ENCODE measurements around the gene JAKMIP1. TPM values are rescaled to one million over a fixed set of nuclear protein-coding genes. Genes with fewer than 3 reads are reported as not detected.

Gene JAKMIP1
- total and polyA plus RNA-seq, 4 donors: 0.08 to 0.46 (median 0.22) TPM

- 59 to 73% methylated on average over 3 of the region's 3 CpGs for WGBS, 2 donors
- TF ChIP-seq CTCF (IDR thresholded peaks at IDR 0.05; ENCODE audit: control extremely low read depth, extremely low read depth): no peak
- Histone ChIP-seq H3K4me1 (ENCODE audit: control insufficient read depth in 5 of 5, insufficient read depth in 5 of 5, low read length in 5 of 5) (no peaks in the 10 kb centered on the region), H3K9ac (ENCODE audit: insufficient read depth in 1 of 2, low read length in 2 of 2) (no peak overlapping the region), H3K27ac (ENCODE audit: low read depth in 1 of 2, low read length in 1 of 2) (no peak overlapping the region), H3K27me3 (ENCODE audit: control insufficient read depth in 3 of 3, insufficient read depth in 3 of 3, low read length in 2 of 3) (peaks cover 0 to 6% (median 6%) of the 10 kb centered on the region in 3 donors), H3K4me3 (no peak overlapping the region), H3K9me3 (ENCODE audit: control insufficient read depth in 4 of 4, insufficient read depth in 3 of 4, low read length in 3 of 4) (peaks cover 0 to 9% (median 0%) of the 10 kb centered on the region in 4 donors), H3K36me3 (ENCODE audit: control insufficient read depth in 4 of 4, insufficient read depth in 4 of 4, low read length in 4 of 4) (no peaks in the 10 kb centered on the region)
- no peak for DNase-seq
- ATAC-seq (ENCODE audit: insufficient read depth, low FRiP score): no peak
Measured at GRCh38 chr4:6230502-6230785, 30.1 kb upstream of the JAKMIP1 start.

GRCh38 chr4:6229671-6230501, 29.5 kb upstream of the JAKMIP1 start:
- no peak overlapping the region for H3K27ac ChIP-seq (ENCODE audit: low read depth in 1 of 2, low read length in 1 of 2)
- H3K36me3 ChIP-seq (ENCODE audit: control insufficient read depth in 4 of 4, insufficient read depth in 4 of 4, low read length in 4 of 4): no peaks in the 10 kb centered on the region
- TF ChIP-seq CTCF (IDR thresholded peaks at IDR 0.05; ENCODE audit: control extremely low read depth, extremely low read depth): no peak
- H3K9me3 ChIP-seq (ENCODE audit: control insufficient read depth in 4 of 4, insufficient read depth in 3 of 4, low read length in 3 of 4): peaks cover 0 to 9% (median 0%) of the 10 kb centered on the region in 4 donors
- H3K9ac ChIP-seq (ENCODE audit: insufficient read depth in 1 of 2, low read length in 2 of 2): no peak overlapping the region
- no peak for ATAC-seq (ENCODE audit: insufficient read depth, low FRiP score)
- H3K4me1 ChIP-seq (ENCODE audit: control insufficient read depth in 5 of 5, insufficient read depth in 5 of 5, low read length in 5 of 5): no peaks in the 10 kb centered on the region
- WGBS, 2 donors: 63 to 81% methylated on average over 18 of the region's 18 CpGs
- H3K4me3 ChIP-seq: no peak overlapping the region
- peaks cover 0 to 6% (median 6%) of the 10 kb centered on the region in 3 donors for H3K27me3 ChIP-seq (ENCODE audit: control insufficient read depth in 3 of 3, insufficient read depth in 3 of 3, low read length in 2 of 3)
- no peak for DNase-seq

- TF ChIP-seq CTCF (IDR thresholded peaks at IDR 0.05; ENCODE audit: control extremely low read depth, extremely low read depth): no peak
- no peaks in the 10 kb centered on the region for H3K4me1 ChIP-seq (ENCODE audit: control insufficient read depth in 5 of 5, insufficient read depth in 5 of 5, low read length in 5 of 5)
- no peak for ATAC-seq (ENCODE audit: insufficient read depth, low FRiP score)
Measured at GRCh38 chr4:6229095-6229494, 28.7 kb upstream of the JAKMIP1 start.

More at GRCh38 chr4:6229095-6229494, 28.7 kb upstream of the JAKMIP1 start:
- Histone ChIP-seq H3K27me3 (ENCODE audit: control insufficient read depth in 3 of 3, insufficient read depth in 3 of 3, low read length in 2 of 3) (peaks cover 0 to 6% (median 1%) of the 10 kb centered on the region in 3 donors), H3K36me3 (ENCODE audit: control insufficient read depth in 4 of 4, insufficient read depth in 4 of 4, low read length in 4 of 4) (no peaks in the 10 kb centered on the region), H3K9me3 (ENCODE audit: control insufficient read depth in 4 of 4, insufficient read depth in 3 of 4, low read length in 3 of 4) (peaks cover 0 to 10% (median 0%) of the 10 kb centered on the region in 4 donors), H3K27ac (ENCODE audit: low read depth in 1 of 2, low read length in 1 of 2) (no peak overlapping the region), H3K9ac (ENCODE audit: insufficient read depth in 1 of 2, low read length in 2 of 2) (no peak overlapping the region), H3K4me3 (no peak overlapping the region)
- 49 to 65% methylated on average over 7 of the region's 7 CpGs for WGBS, 2 donors
- no peak for DNase-seq
